ENCODE measurements around the gene CUL4A. TPM values are rescaled to one million over a fixed set of nuclear protein-coding genes. Genes with fewer than 3 reads are reported as not detected.
"Not testable (repeated sequence)": the region's sequence is repeated elsewhere in the genome, so short reads cannot be mapped to it uniquely, and the experiment has no call there.

CUL4A gene
- total RNA-seq, 1 donor from 2014 or later = 83.8 TPM

- H3K36me3 Mint-ChIP-seq (ENCODE audit: low read depth) = peaks cover 68% of the 10 kb centered on the region
- no peaks in the 10 kb centered on the region for H3K27me3 Mint-ChIP-seq (ENCODE audit: low read depth)
- no peaks in the 10 kb centered on the region for H3K9me3 Mint-ChIP-seq
- intact Hi-C loops (cut with micrococcal nuclease) = no loop called here
- no peak for DNase-seq (ENCODE audit: low spot score)
- no peak overlapping the region for H3K27ac Mint-ChIP-seq
- H3K4me1 Mint-ChIP-seq (ENCODE audit: low read depth) = no peaks in the 10 kb centered on the region
- H3K4me3 Mint-ChIP-seq (ENCODE audit: low read depth) = no peak overlapping the region
Observed at GRCh38 chr13:113238536-113238935, 29.1 kb downstream of the CUL4A start.

DNA sequence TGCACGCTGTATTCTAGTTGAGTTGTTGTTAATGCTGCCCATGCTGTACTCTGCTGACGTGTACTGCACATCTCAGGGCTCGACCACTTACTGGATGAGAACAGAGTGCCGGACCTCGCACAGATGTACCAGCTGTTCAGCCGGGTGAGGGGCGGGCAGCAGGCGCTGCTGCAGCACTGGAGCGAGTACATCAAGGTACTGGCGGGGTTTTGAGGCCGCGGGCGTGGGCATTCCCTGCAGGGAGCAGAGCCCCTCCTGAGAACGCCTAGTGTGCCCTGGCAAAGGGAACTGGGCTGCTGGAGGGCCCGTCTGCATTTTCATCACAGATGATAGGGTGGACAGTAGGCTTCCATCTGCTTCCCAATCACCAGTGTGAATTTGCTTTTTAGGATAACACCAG, 29.9 kb downstream of the CUL4A start:
- H3K36me3 Mint-ChIP-seq (ENCODE audit: low read depth) = peaks cover 70% of the 10 kb centered on the region
- intact Hi-C loops (cut with micrococcal nuclease) = no loop called here
- H3K4me3 Mint-ChIP-seq (ENCODE audit: low read depth) = no peak overlapping the region
- no peaks in the 10 kb centered on the region for H3K4me1 Mint-ChIP-seq (ENCODE audit: low read depth)
- H3K27me3 Mint-ChIP-seq (ENCODE audit: low read depth) = no peaks in the 10 kb centered on the region
- H3K27ac Mint-ChIP-seq = no peak overlapping the region
- no peaks in the 10 kb centered on the region for H3K9me3 Mint-ChIP-seq
- no peak for DNase-seq (ENCODE audit: low spot score)

GRCh38 chr13:113239986-113240385, 30.6 kb downstream of the CUL4A start:
- Mint-ChIP-seq H3K4me1 (ENCODE audit: low read depth) (no peaks in the 10 kb centered on the region), H3K36me3 (ENCODE audit: low read depth) (peaks cover 72% of the 10 kb centered on the region), H3K4me3 (ENCODE audit: low read depth) (no peak overlapping the region), H3K27me3 (ENCODE audit: low read depth) (no peaks in the 10 kb centered on the region), H3K9me3 (no peaks in the 10 kb centered on the region), H3K27ac (no peak overlapping the region)
- no peak for DNase-seq (ENCODE audit: low spot score)
- intact Hi-C loops (cut with micrococcal nuclease) = no loop called here

DNA sequence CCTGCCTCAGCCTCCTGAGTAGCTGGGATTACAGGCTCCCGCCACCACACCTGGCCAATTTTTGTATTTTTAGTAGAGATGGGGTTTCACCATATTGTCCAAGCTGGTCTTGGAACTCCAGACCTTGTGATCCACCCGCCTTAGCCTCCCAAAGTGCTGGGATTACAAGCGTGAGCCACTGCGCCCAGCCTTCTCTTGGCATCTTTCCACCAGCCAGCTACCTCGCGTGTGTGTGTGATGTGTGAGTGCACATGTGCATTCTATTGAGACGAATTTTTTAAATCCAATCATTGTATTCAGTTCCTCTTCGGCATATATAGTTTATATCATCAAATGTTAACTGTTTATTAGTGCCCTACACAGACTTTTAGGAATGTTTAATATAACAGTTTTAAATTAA, 32.2 kb downstream of the CUL4A start:
- DNase-seq (ENCODE audit: low spot score); H3K27ac Mint-ChIP-seq; H3K9me3 Mint-ChIP-seq; H3K4me3 Mint-ChIP-seq (ENCODE audit: low read depth); H3K27me3 Mint-ChIP-seq (ENCODE audit: low read depth); H3K4me1 Mint-ChIP-seq (ENCODE audit: low read depth); intact Hi-C loops (cut with micrococcal nuclease): not testable (repeated sequence)
- H3K36me3 Mint-ChIP-seq (ENCODE audit: low read depth) = peaks cover 75% of the 10 kb centered on the region

DNA sequence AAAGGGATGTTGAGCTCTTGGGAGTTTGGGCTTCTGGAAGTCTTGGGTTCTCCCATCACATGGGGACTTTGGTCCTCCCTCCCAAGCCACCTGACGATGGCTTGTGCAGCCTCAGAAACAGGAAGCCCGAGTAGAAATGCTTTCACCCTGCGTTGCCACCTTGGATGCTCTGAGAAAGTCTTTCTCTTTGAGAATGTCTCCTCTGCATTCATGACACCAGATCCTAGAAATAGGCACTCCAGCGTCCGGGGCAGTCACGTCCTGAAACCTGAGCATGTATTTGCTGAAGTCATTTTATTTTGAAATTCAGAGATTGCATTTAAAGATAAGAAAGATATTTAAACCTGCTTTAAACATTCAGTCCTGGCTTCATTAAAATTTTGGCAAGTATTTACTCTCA, 34.4 kb downstream of the CUL4A start:
- Mint-ChIP-seq H3K27me3 (ENCODE audit: low read depth) (no peaks in the 10 kb centered on the region), H3K27ac (no peak overlapping the region), H3K36me3 (ENCODE audit: low read depth) (peaks cover 86% of the 10 kb centered on the region), H3K9me3 (no peaks in the 10 kb centered on the region), H3K4me1 (ENCODE audit: low read depth) (no peaks in the 10 kb centered on the region), H3K4me3 (ENCODE audit: low read depth) (no peak overlapping the region)
- DNase-seq (ENCODE audit: low spot score) = no peak
- intact Hi-C loops (cut with micrococcal nuclease) = no loop called here

- H3K27me3 Mint-ChIP-seq (ENCODE audit: low read depth) = no peaks in the 10 kb centered on the region
- intact Hi-C loops (cut with micrococcal nuclease) = no loop called here
- no peak for DNase-seq (ENCODE audit: low spot score)
- no peak overlapping the region for H3K4me3 Mint-ChIP-seq (ENCODE audit: low read depth)
- peaks cover 84% of the 10 kb centered on the region for H3K36me3 Mint-ChIP-seq (ENCODE audit: low read depth)
- H3K9me3 Mint-ChIP-seq = no peaks in the 10 kb centered on the region
- no peaks in the 10 kb centered on the region for H3K4me1 Mint-ChIP-seq (ENCODE audit: low read depth)
- H3K27ac Mint-ChIP-seq = no peak overlapping the region
Observed at GRCh38 chr13:113245849-113246796, 36.7 kb downstream of the CUL4A start.

GRCh38 chr13:113252516-113253095, 43.2 kb downstream of the CUL4A start:
- intact Hi-C loops (cut with micrococcal nuclease) = no loop called here
- DNase-seq (ENCODE audit: low spot score) = no peak
- no peak overlapping the region for H3K27ac Mint-ChIP-seq
- H3K4me3 Mint-ChIP-seq (ENCODE audit: low read depth) = no peak overlapping the region
- H3K9me3 Mint-ChIP-seq = no peaks in the 10 kb centered on the region
- H3K36me3 Mint-ChIP-seq (ENCODE audit: low read depth) = peaks cover 79% of the 10 kb centered on the region
- no peaks in the 10 kb centered on the region for H3K4me1 Mint-ChIP-seq (ENCODE audit: low read depth)
- H3K27me3 Mint-ChIP-seq (ENCODE audit: low read depth) = no peaks in the 10 kb centered on the region

DNA sequence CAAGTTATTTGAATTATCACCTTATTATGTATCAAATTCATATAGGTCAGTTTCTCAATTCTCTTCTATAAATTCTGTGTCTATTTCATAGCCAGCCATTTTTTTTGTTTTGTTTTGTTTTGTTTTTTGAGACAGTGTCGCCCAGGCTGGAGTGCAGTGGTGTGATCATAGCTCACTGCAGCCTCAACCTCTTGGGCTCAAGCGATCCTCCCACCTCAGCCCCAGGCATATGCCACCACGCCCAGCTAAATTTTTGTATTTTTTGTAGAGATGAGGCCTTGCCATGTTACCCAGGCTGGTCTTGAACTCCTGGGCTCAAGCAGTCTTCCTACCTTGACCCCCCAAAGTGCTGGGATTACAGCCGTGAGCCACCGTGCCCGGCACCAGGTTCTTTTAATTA, 48.5 kb downstream of the CUL4A start:
- H3K27ac Mint-ChIP-seq; H3K27me3 Mint-ChIP-seq (ENCODE audit: low read depth); H3K9me3 Mint-ChIP-seq; H3K4me3 Mint-ChIP-seq (ENCODE audit: low read depth); H3K4me1 Mint-ChIP-seq (ENCODE audit: low read depth); DNase-seq (ENCODE audit: low spot score); intact Hi-C loops (cut with micrococcal nuclease): not testable (repeated sequence)
- H3K36me3 Mint-ChIP-seq (ENCODE audit: low read depth) = peaks cover 60% of the 10 kb centered on the region

- Mint-ChIP-seq H3K9me3 (no peaks in the 10 kb centered on the region), H3K36me3 (ENCODE audit: low read depth) (peaks cover 59% of the 10 kb centered on the region), H3K4me3 (ENCODE audit: low read depth) (no peak overlapping the region), H3K27ac (no peak overlapping the region), H3K27me3 (ENCODE audit: low read depth) (no peaks in the 10 kb centered on the region), H3K4me1 (ENCODE audit: low read depth) (no peaks in the 10 kb centered on the region)
- no peak for DNase-seq (ENCODE audit: low spot score)
- intact Hi-C loops (cut with micrococcal nuclease) = no loop called here
Observed at GRCh38 chr13:113258321-113259054, 49.1 kb downstream of the CUL4A start.

DNA sequence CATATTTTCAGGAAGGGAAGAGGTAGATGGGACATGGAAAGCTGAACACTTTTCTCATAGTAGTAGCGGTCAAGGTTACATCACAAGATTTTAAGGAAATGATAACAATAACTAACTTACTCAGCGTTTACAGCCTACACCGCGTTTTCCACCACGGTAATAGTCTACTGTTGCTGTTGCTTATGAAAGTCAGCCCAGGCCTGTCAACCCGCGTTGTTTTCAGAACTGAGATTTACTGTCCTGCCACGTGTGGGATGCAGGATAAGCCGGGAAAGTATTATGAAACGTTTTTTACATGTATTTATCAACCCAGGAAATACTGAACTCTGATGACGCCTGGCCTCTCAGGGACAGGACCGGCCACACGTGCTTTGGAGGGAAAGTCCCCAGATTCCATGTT, 51.6 kb downstream of the CUL4A start:
- no peak overlapping the region for H3K27ac Mint-ChIP-seq
- H3K4me1 Mint-ChIP-seq (ENCODE audit: low read depth) = no peaks in the 10 kb centered on the region
- no peak overlapping the region for H3K4me3 Mint-ChIP-seq (ENCODE audit: low read depth)
- DNase-seq (ENCODE audit: low spot score) = no peak
- peaks cover 53% of the 10 kb centered on the region for H3K36me3 Mint-ChIP-seq (ENCODE audit: low read depth)
- no peaks in the 10 kb centered on the region for H3K27me3 Mint-ChIP-seq (ENCODE audit: low read depth)
- no peaks in the 10 kb centered on the region for H3K9me3 Mint-ChIP-seq
- intact Hi-C loops (cut with micrococcal nuclease) = no loop called here

DNA sequence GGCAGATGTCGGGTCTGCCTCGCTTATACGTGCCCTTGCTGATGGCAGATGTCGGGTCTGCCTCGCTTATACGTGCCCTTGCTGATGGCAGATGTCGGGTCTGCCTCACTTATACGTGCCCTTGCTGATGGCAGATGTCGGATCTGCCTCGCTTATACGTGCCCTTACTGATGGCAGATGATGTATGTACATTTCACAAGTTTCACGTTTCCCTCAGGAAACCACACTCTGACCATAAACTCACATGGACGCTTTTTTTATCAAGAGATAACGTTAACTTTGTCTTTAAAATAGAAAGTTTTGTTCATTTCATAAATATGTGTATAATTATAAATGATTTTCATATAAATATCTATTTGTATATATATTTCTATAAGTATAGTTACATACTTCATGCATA, 53.6 kb downstream of the CUL4A start:
- H3K4me3 Mint-ChIP-seq (ENCODE audit: low read depth); DNase-seq (ENCODE audit: low spot score); H3K4me1 Mint-ChIP-seq (ENCODE audit: low read depth); H3K9me3 Mint-ChIP-seq; H3K27ac Mint-ChIP-seq; intact Hi-C loops (cut with micrococcal nuclease); H3K27me3 Mint-ChIP-seq (ENCODE audit: low read depth): not testable (repeated sequence)
- peaks cover 36% of the 10 kb centered on the region for H3K36me3 Mint-ChIP-seq (ENCODE audit: low read depth)

DNA sequence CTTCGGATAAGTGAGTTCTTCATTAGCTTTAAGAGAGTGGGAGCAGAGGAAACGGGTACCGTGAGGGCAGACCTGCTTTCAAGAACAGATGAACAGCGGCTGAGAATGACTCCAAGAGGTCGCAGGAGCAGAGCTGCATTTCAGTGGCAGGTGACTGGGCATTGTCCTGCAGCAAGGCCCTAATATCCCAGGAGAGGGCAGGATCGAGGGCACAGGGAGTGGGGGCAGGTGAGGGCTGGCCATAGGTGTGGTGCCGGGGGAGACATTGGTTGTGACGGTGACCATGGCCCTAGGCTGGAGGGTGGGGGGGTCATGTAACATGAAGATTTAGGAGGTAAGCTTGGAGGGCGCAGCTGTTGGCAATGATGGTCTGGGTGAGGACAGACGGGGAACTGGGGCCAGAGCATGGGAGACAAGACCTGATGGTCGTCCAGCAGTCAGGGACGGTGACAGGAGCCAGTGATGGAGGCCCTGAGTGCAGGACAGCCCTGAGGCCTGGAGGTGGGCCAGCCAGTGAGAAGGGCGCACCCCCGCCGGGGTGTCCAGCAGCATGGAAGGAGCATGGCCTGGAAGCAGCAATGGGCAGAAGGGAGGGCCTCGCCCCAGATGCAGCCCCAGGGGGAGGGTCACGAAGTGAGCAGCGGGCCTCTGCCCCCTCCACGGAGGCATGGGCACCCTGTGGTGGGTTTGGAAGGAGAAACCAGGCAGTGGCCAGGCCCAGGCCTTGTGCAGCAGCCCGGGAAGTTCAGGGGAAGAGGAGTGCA, 58.4 kb downstream of the CUL4A start:
- no peak for DNase-seq (ENCODE audit: low spot score)
- Mint-ChIP-seq H3K4me1 (ENCODE audit: low read depth) (no peaks in the 10 kb centered on the region), H3K27me3 (ENCODE audit: low read depth) (no peaks in the 10 kb centered on the region), H3K27ac (no peak overlapping the region), H3K9me3 (no peaks in the 10 kb centered on the region), H3K36me3 (ENCODE audit: low read depth) (peaks cover 12% of the 10 kb centered on the region), H3K4me3 (ENCODE audit: low read depth) (no peak overlapping the region)
- intact Hi-C loops (cut with micrococcal nuclease) = no loop called here

All from activated T-helper 2 cell treated with anti-CD3 and anti-CD28 coated beads, Interferon-gamma antibody, Interleukin-2, Interleukin-4, amounts not matched to agents 10 μg/mL and 5 μg/mL and 100 μg/mL, durations not matched to agents 14 hours and 24 hours and 36 hours (primary cell).